GM06990 (cell line): ENCODE measurements around the gene PSMA3.
A peak's percentile ranks its signal among the peaks of the same experiment; 100 is the strongest.

Source experiments
- DNase-seq: peaks from one replicate; pipeline ENCODE4 v3.0.0-alpha.2; 2011; ENCODE audit not compliant: insufficient read length; ENCODE audit errors: extremely low read depth
- H3K27me3 ChIP-seq: replicated peaks from 2 replicates; pipeline ENCODE4 v1.6.0; 2011; ENCODE audit warnings: low read length; ENCODE audit not compliant: control insufficient read depth, insufficient read depth
- H3K36me3 ChIP-seq: 2 replicates; pipeline ENCODE4 v1.5.1; 2011; ENCODE audit warnings: low read length; ENCODE audit not compliant: control insufficient read depth, insufficient read depth
- H3K4me3 ChIP-seq: replicated peaks from 2 replicates; pipeline ENCODE4 v1.5.1; 2011; ENCODE audit warnings: low read depth, mild to moderate bottlenecking, control low read depth, low read length
- TF ChIP-seq, protein P1 (sequence below): IDR thresholded peaks from 2 replicates; pipeline ENCODE4 v1.5.1; 2011; ENCODE audit warnings: low read length, control low read depth, mild to moderate bottlenecking, inconsistent platforms; ENCODE audit not compliant: insufficient read depth, poor library complexity, severe bottlenecking

PSMA3 gene

DNA sequence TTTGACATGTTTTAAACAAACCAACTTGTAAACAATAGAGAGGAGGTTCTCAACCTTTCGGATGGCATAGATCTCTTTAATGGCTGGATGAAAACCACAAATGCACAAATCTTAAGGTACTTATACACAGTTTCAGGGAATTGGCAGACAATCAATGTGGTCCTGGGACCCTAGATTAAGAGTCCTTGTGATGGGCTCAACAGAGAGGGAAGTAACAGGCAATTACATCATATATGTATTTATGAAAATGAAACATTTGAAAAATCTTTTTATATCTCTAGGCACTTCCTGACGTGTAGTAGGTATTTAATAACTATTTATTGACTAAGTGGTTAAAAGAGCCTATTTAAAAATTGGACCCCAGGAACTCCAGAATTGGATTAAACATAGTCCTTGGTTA, 43.8 kb upstream of the PSMA3 start:
- TF ChIP-seq, protein P1, sequence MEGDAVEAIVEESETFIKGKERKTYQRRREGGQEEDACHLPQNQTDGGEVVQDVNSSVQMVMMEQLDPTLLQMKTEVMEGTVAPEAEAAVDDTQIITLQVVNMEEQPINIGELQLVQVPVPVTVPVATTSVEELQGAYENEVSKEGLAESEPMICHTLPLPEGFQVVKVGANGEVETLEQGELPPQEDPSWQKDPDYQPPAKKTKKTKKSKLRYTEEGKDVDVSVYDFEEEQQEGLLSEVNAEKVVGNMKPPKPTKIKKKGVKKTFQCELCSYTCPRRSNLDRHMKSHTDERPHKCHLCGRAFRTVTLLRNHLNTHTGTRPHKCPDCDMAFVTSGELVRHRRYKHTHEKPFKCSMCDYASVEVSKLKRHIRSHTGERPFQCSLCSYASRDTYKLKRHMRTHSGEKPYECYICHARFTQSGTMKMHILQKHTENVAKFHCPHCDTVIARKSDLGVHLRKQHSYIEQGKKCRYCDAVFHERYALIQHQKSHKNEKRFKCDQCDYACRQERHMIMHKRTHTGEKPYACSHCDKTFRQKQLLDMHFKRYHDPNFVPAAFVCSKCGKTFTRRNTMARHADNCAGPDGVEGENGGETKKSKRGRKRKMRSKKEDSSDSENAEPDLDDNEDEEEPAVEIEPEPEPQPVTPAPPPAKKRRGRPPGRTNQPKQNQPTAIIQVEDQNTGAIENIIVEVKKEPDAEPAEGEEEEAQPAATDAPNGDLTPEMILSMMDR = no peak
- no peak for DNase-seq
- H3K4me3 ChIP-seq = peak overlapping the region; percentile 74

DNA sequence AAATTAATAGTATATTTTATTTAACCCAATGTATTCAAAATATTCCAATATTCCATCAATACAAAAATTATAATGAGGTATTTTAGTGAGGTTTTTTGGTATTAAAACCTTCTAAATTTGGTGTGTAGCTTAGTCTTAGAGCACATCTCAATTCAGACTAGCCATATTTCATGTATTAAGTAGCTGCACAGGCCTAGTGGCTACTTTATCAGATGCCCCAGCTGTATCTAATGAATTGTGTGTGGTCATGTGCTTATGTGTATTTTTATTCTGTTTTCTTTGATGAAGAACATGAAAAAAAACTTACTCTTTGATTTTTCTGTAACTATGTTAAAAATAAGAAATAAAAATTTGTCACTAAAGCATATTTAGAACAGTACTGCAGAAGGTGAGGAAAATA, 31.5 kb upstream of the PSMA3 start:
- TF ChIP-seq, protein P1 = no peak

More for the DNA sequence above, 43.8 kb upstream of the PSMA3 start:
- Histone ChIP-seq H3K36me3 (no peaks in the 10 kb centered on the region; the same call in 1 of the 2 replicates), H3K27me3 (no peaks in the 10 kb centered on the region)

DNA sequence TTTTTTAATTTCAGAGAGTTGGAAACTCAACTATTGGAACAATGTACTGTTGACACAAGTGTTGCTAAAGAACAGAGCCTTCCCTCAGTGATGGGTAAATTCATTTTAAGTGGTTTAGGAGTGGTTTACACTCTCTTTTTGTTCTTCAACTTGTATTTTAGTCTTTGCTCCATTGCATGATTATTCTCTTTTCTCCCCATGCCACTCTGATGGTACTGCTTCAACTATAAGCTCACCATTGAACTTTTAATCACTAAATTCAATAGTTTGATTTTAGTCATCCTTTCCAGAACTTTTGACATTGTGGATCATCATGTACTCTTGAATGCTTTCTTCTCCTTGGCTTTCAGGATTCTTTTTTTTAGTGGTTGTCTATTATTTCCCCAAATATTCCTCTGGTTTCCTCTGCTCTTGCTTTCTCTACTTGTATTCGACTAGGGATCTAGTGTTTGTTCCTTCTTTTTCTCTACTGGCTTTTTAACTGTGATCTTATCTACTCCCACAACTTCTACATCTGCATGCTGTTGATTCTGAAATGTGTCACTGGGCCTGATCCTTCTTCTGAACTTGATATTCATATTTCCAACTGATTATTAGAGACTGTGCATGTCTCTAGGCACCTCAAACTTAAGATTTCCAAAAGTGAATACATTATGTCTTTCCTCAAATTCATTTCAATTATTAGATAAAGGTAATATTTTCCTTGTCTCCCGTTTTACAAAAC, 29.3 kb upstream of the PSMA3 start:
- Histone ChIP-seq H3K27me3 (no peaks in the 10 kb centered on the region), H3K4me3 (no peak overlapping the region), H3K36me3 (peaks cover 1% of the 10 kb centered on the region)
- TF ChIP-seq, protein P1 = no peak
- no peak for DNase-seq

More for the DNA sequence above, 31.5 kb upstream of the PSMA3 start:
- Histone ChIP-seq H3K36me3 (peaks cover 1% of the 10 kb centered on the region), H3K4me3 (no peak overlapping the region), H3K27me3 (no peaks in the 10 kb centered on the region)
- no peak for DNase-seq

GRCh38 chr14:58216544-58216943, 28.1 kb upstream of the PSMA3 start:
- Histone ChIP-seq H3K4me3 (no peak overlapping the region), H3K36me3 (peaks cover 1% of the 10 kb centered on the region), H3K27me3 (no peaks in the 10 kb centered on the region)
- DNase-seq = no peak
- TF ChIP-seq, protein P1 = no peak

DNA sequence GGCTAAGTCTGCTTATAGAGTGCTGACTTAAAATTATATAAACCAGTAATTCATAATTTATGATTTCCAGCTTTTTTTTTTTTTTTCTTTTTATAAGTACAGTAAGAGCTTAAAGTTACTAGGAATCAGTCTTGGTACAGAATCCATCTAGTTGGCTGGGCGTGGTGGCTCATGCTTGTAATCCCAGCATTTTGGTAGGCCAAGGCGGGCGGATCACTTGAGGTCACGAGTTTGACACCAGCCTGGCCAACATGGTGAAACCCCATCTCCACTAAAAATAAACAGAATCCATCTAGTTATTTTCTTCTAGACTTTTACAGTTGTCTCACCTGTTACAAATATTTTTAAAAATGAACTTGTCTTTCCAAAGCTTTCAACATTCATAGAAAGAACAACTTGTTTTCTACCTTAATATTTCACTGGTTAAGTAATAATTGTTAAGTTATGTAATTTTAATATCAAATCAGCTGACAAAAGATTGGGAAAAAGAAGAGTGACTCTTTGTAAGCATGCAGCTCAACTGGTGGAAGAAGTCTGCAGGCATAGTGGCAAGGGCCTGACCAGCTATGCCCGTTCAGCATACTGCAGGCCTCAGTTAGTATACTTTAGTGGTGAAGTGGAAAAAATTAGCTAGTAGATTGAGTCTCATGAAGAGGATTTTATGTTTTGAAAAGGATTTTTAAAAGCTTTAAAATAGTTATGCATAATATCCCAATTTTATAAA, 17.4 kb upstream of the PSMA3 start:
- no peak for DNase-seq
- Histone ChIP-seq H3K27me3 (no peaks in the 10 kb centered on the region), H3K4me3 (no peak overlapping the region), H3K36me3 (no peaks in the 10 kb centered on the region)
- TF ChIP-seq, protein P1 = no peak
